H1 (cell line): Measurements from ENCODE around the gene TMEM97. TPM values are rescaled to one million over a fixed set of nuclear protein-coding genes. Genes with fewer than 3 reads are reported as not detected.

Source experiments
- CTCF ChIA-PET: fragments of 300-600 bp; sonication (Branson Sonifier 250); formaldehyde crosslinking; loops from one replicate; lab custom pipeline; 2021; ENCODE audit not compliant: partially characterized antibody; lab: Charles Lee
- POLR2A ChIA-PET: fragments of 300-600 bp; sonication (Branson Sonifier 250); formaldehyde crosslinking; loops from one replicate; lab custom pipeline; 2021; ENCODE audit warnings: inconsistent platforms; ENCODE audit not compliant: partially characterized antibody; lab: Charles Lee
- DNase-seq, 2 experiments: peaks; one replicate each; pipeline versions ENCODE4 v3.0.0 to v3.0.0-alpha.2; 2010 to 2022; ENCODE audit warnings: low spot score in 2 of 2, low read depth in 1 of 2, mixed read lengths in 1 of 2
- FAIRE-seq: peaks from 2 replicates; lab custom pipeline; 2011; peaks lifted over from hg19 to GRCh38; lab: Jason Lieb, UNC
- H2AFZ ChIP-seq: 2 replicates; pipeline ENCODE4 v1.8.1; 2012; ENCODE audit warnings: low read length, inconsistent platforms
- H2AK5ac ChIP-seq: 2 replicates; pipeline ENCODE4 v1.6.1; 2013; ENCODE audit warnings: low read depth, low read length
- H2BK120ac ChIP-seq: replicated peaks from 2 replicates; pipeline ENCODE3; 2013; ENCODE audit warnings: low read depth, low read length, inconsistent platforms
- H2BK12ac ChIP-seq: 2 replicates; pipeline ENCODE4 v1.6.1; 2013; ENCODE audit warnings: low read depth, low read length
- H2BK15ac ChIP-seq: 2 replicates; pipeline ENCODE4 v1.6.1; 2013; ENCODE audit warnings: low read length
- H2BK20ac ChIP-seq: 2 replicates; pipeline ENCODE4 v1.6.1; 2013; ENCODE audit warnings: low read length
- H2BK5ac ChIP-seq: 2 replicates; pipeline ENCODE4 v1.6.1; 2013; ENCODE audit warnings: low read depth, low read length
- H3K14ac ChIP-seq: 2 replicates; pipeline ENCODE4 v1.6.1; 2013; ENCODE audit warnings: inconsistent platforms; ENCODE audit not compliant: insufficient read length
- H3K18ac ChIP-seq: 2 replicates; pipeline ENCODE4 v1.6.1; 2013; ENCODE audit warnings: low read length; ENCODE audit errors: extremely low read depth
- H3K23ac ChIP-seq: 2 replicates; pipeline ENCODE4 v1.6.1; 2013; ENCODE audit warnings: inconsistent platforms; ENCODE audit not compliant: insufficient read length
- H3K23me2 ChIP-seq: 2 replicates; pipeline ENCODE4 v1.6.1; 2013; ENCODE audit warnings: low read depth, low read length
- H3K27ac ChIP-seq: 2 replicates; pipeline ENCODE4 v1.6.1; 2011; ENCODE audit warnings: low read depth, low read length, inconsistent platforms
- H3K27me3 ChIP-seq, 4 experiments: replicated peaks in 1 of 4; 1 replicate in 1 of 4; 2 replicates in 3 of 4; pipeline versions ENCODE4 v1.6.1 to v1.8.1; 2011 to 2013; ENCODE audit warnings: low read length in 3 of 4, mild to moderate bottlenecking in 3 of 4, inconsistent platforms in 2 of 4, mixed read lengths in 2 of 4, moderate library complexity in 1 of 4; ENCODE audit not compliant: control insufficient read depth in 3 of 4, insufficient read depth in 3 of 4; ENCODE audit errors: extremely low read depth in 1 of 4
- H3K36me3 ChIP-seq, 4 experiments: 2 replicates each; pipeline versions ENCODE4 v1.6.1 to v1.8.1; 2011 to 2013; ENCODE audit warnings: mild to moderate bottlenecking in 4 of 4, low read length in 3 of 4, moderate library complexity in 2 of 4, control low read depth in 1 of 4, inconsistent platforms in 1 of 4; ENCODE audit not compliant: insufficient read depth in 4 of 4, control insufficient read depth in 2 of 4
- H3K4ac ChIP-seq: replicated peaks from 2 replicates; pipeline ENCODE3; 2013; ENCODE audit warnings: low read length, low read depth, mixed read lengths, inconsistent platforms; ENCODE audit not compliant: insufficient read length
- H3K4me1 ChIP-seq, 4 experiments: replicated peaks in 1 of 4; 1 replicate in 1 of 4; 2 replicates in 3 of 4; pipeline versions ENCODE4 v1.6.1 to v1.8.1; 2011 to 2013; ENCODE audit warnings: low read length in 3 of 4, inconsistent platforms in 2 of 4, mixed read lengths in 1 of 4; ENCODE audit not compliant: insufficient read depth in 4 of 4, control insufficient read depth in 3 of 4
- H3K4me2 ChIP-seq, 2 experiments: 2 replicates each; pipeline versions ENCODE4 v1.6.1 to v1.8.1; 2011 to 2013; ENCODE audit warnings: low read depth in 2 of 2, low read length in 2 of 2, control low read depth in 1 of 2, inconsistent platforms in 1 of 2, mild to moderate bottlenecking in 1 of 2; ENCODE audit not compliant: insufficient read depth in 1 of 2
- H3K4me3 ChIP-seq, 4 experiments: fragments of 200-600, 300-600 bp in 1 of 4; sonication (generic), shearing (Covaris generic), sonication (Bioruptor Twin) in 1 of 4; 2 replicates each; pipeline versions ENCODE4 v1.5.1 to v1.8.1; 2011 to 2016; ENCODE audit warnings: low read length in 4 of 4, low read depth in 3 of 4, control low read depth in 2 of 4, inconsistent platforms in 2 of 4, mild to moderate bottlenecking in 2 of 4, mixed read lengths in 1 of 4, moderate library complexity in 1 of 4; ENCODE audit not compliant: insufficient read depth in 2 of 4; ENCODE audit errors: extremely low read depth in 1 of 4
- H3K56ac ChIP-seq: replicated peaks from 2 replicates; pipeline ENCODE3; 2013; ENCODE audit warnings: low read depth, mild to moderate bottlenecking, mixed read lengths, low read length, inconsistent platforms; ENCODE audit not compliant: insufficient read length
- H3K79me1 ChIP-seq: 2 replicates; pipeline ENCODE4 v1.6.1; 2013; ENCODE audit warnings: low read depth, low read length, control low read depth
- H3K79me2 ChIP-seq, 2 experiments: 2 replicates each; pipeline versions ENCODE4 v1.6.1 to v1.8.1; 2012 to 2013; ENCODE audit warnings: low read length in 2 of 2, mild to moderate bottlenecking in 2 of 2, inconsistent platforms in 1 of 2; ENCODE audit not compliant: insufficient read depth in 2 of 2, control insufficient read depth in 1 of 2
- H3K9ac ChIP-seq, 4 experiments: replicated peaks in 1 of 4; 1 replicate in 1 of 4; 2 replicates in 3 of 4; pipeline versions ENCODE4 v1.6.1 to v1.8.1; 2011 to 2013; ENCODE audit warnings: low read depth in 3 of 4, low read length in 3 of 4, control low read depth in 2 of 4, mild to moderate bottlenecking in 2 of 4, moderate library complexity in 2 of 4, inconsistent platforms in 1 of 4; ENCODE audit errors: extremely low read depth in 1 of 4
- H3K9me3 ChIP-seq, 2 experiments: 2 replicates each; pipeline versions ENCODE4 v1.6.1 to v1.8.1; 2012 to 2013; ENCODE audit warnings: mild to moderate bottlenecking in 2 of 2, moderate library complexity in 2 of 2, control low read depth in 1 of 2, inconsistent platforms in 1 of 2, low read depth in 1 of 2, low read length in 1 of 2, mixed read lengths in 1 of 2; ENCODE audit not compliant: insufficient read depth in 2 of 2
- H4K20me1 ChIP-seq, 2 experiments: replicated peaks in 1 of 2; 2 replicates each; pipeline versions ENCODE3 to v1.8.1; 2011 to 2013; ENCODE audit warnings: inconsistent platforms in 2 of 2, low read length in 2 of 2, mild to moderate bottlenecking in 1 of 2; ENCODE audit not compliant: insufficient read depth in 2 of 2, control insufficient read depth in 1 of 2
- H4K5ac ChIP-seq: 2 replicates; pipeline ENCODE4 v1.6.1; 2013; ENCODE audit warnings: low read length, low read depth, mixed read lengths, inconsistent platforms; ENCODE audit not compliant: insufficient read length
- H4K8ac ChIP-seq: 2 replicates; pipeline ENCODE4 v1.8.0; 2013; ENCODE audit warnings: mild to moderate bottlenecking, moderate library complexity, low read length, inconsistent platforms; ENCODE audit not compliant: insufficient read depth; ENCODE audit errors: extremely low read depth
- H4K91ac ChIP-seq: replicated peaks from 2 replicates; pipeline ENCODE3; 2013; ENCODE audit warnings: low read length, mixed read lengths, inconsistent platforms; ENCODE audit not compliant: insufficient read length
- CBX8 ChIP-seq: fragments of 300-800, 300-1000 bp; sonication (generic); IDR thresholded peaks from 2 replicates; pipeline ENCODE4 v1.7.1; 2016; ENCODE audit warnings: low read depth, low read length, borderline replicate concordance
- CEBPB ChIP-seq: IDR thresholded peaks from 2 replicates; pipeline ENCODE4 v1.6.1; 2012; ENCODE audit warnings: low read depth, low read length
- CHD1 ChIP-seq: IDR thresholded peaks from 2 replicates; pipeline ENCODE4 v1.6.1; 2012; ENCODE audit warnings: low read depth, low read length, improper control_type of control experiment
- GABPA ChIP-seq: IDR thresholded peaks from 2 replicates; pipeline ENCODE4 v1.6.1; 2011; ENCODE audit warnings: mild to moderate bottlenecking, low read length, moderate library complexity, borderline replicate concordance; ENCODE audit not compliant: insufficient read depth
- HDAC6 ChIP-seq: IDR thresholded peaks from one replicate; pipeline ENCODE4 v1.7.1; 2012; ENCODE audit warnings: low read depth, mild to moderate bottlenecking, inconsistent platforms, low read length, moderate library complexity
- KDM4A ChIP-seq: IDR thresholded peaks from one replicate; pipeline ENCODE4 v1.7.1; 2012; ENCODE audit warnings: low read depth, mild to moderate bottlenecking, moderate library complexity, low read length, inconsistent platforms; ENCODE audit not compliant: severe bottlenecking
- MAX ChIP-seq: IDR thresholded peaks from 2 replicates; pipeline ENCODE4 v1.6.1; 2012; ENCODE audit warnings: inconsistent platforms
- NANOG ChIP-seq: IDR thresholded peaks from 2 replicates; pipeline ENCODE4 v1.6.1; 2011; ENCODE audit warnings: low read length, low read depth, mild to moderate bottlenecking, inconsistent platforms; ENCODE audit not compliant: insufficient read depth, poor library complexity, severe bottlenecking
- NRF1 ChIP-seq: IDR thresholded peaks from 2 replicates; pipeline ENCODE4 v1.6.1; 2011; ENCODE audit warnings: mild to moderate bottlenecking, low read depth, low read length, improper control_type of control experiment
- SIRT6 ChIP-seq: IDR thresholded peaks from one replicate; pipeline ENCODE4 v1.7.1; 2012; ENCODE audit warnings: low read length, inconsistent platforms
- SP2 ChIP-seq: IDR thresholded peaks from 2 replicates; pipeline ENCODE4 v1.6.1; 2012; ENCODE audit warnings: mild to moderate bottlenecking, low read length, inconsistent platforms
- TAF7 ChIP-seq: optimal IDR thresholded peaks from 2 replicates; pipeline ENCODE3; 2011; ENCODE audit warnings: low read depth, mild to moderate bottlenecking, inconsistent platforms, low read length, moderate library complexity, borderline replicate concordance
- TBP ChIP-seq: IDR thresholded peaks from 2 replicates; pipeline ENCODE4 v1.6.1; 2011; ENCODE audit warnings: low read depth, low read length, improper control_type of control experiment
- TEAD4 ChIP-seq: IDR thresholded peaks from 2 replicates; pipeline ENCODE4 v1.6.1; 2012; ENCODE audit warnings: low read depth, low read length, inconsistent platforms, mixed read lengths
- WGBS, 2 experiments: shearing (Covaris generic) in 1 of 2; methylation state at CpG; one replicate each; pipeline versions ENCODE4 v1.1.6 to v1.1.7; 2013 to 2015; ENCODE audit warnings: low lambda C conversion rate in 2 of 2, mixed read lengths in 2 of 2, inconsistent platforms in 1 of 2, low coverage in 1 of 2, missing lambda C conversion rate in 1 of 2; ENCODE audit not compliant: insufficient replicate concordance in 2 of 2, insufficient coverage in 1 of 2, insufficient read length in 1 of 2; ENCODE audit errors: extremely low coverage in 1 of 2, missing lambda C conversion rate in 1 of 2; 5-methylcytosine and 5-hydroxymethylcytosine counted together
- polyA plus RNA-seq, 7 experiments: library from polyadenylated mRNA; depleted of rRNA in 3 of 7; stranded (reverse) in 5 of 7; unstranded in 2 of 7; fragments of >200 nt in 5 of 7; fragments of 200-250 nt in 2 of 7; gene quantifications; 1 replicate in 5 of 7; 2 replicates in 1 of 7; 4 replicates in 1 of 7; pipeline versions ENCODE4 v1.2.1 to v1.2.3, GENCODE V29; 2011 to 2013; ENCODE audit warnings: missing spikeins in 2 of 7, mixed read lengths in 2 of 7
- total RNA-seq: library from RNA; stranded (reverse); fragmentation: NEBNext Ultra II Directional; extraction: Animal tissue kit (Norgen Biotek cat#: 25700); gene quantifications from 2 replicates; pipeline ENCODE4 v1.2.1, GENCODE V29; 2021

TMEM97 gene
- total and polyA plus RNA-seq, 2 of the 8 experiments (the other 6 are each of a cell fraction or from before 2014, with no cell fraction given): 126 to 130 TPM

- Histone ChIP-seq H3K36me3 (no peaks in the 10 kb centered on the region), H3K14ac (no peak overlapping the region), H2BK5ac (no peak overlapping the region), H3K79me1 (no peaks in the 10 kb centered on the region; the same call in 1 of the 2 replicates), H4K91ac (no peak overlapping the region), H3K27ac (no peak overlapping the region), H2BK12ac (no peak overlapping the region), H2BK120ac (no peak overlapping the region), H3K79me2 (no peaks in the 10 kb centered on the region), H3K23me2 (peaks cover 16% of the 10 kb centered on the region; the same call in 1 of the 2 replicates), H3K56ac (no peak overlapping the region), H3K9me3 (no peaks in the 10 kb centered on the region), H2BK15ac (no peak overlapping the region), H4K5ac (no peak overlapping the region), H3K9ac (no peak overlapping the region), H3K18ac (no peak overlapping the region), H2AK5ac (no peak overlapping the region), H3K4me3 (0 out of 8 replicates have a peak overlapping the region, but pooled peaks of 1 of the 4 experiments have one; percentile 79), H3K4me2 (peak overlapping the region; percentile 76 to 89; a peak in 3 of 4 replicates), H3K23ac (no peak overlapping the region), H2AFZ (no peak overlapping the region), H3K4ac (no peak overlapping the region), H3K27me3 (peaks cover 9 to 19% (median 19%) of the 10 kb centered on the region in 4 experiments), H3K4me1 (peaks cover 3 to 16% (median 9%) of the 10 kb centered on the region in 4 experiments; a peak in 6 of 7 replicates), H4K20me1 (peaks cover 2 to 12% of the 10 kb centered on the region in 2 experiments), H4K8ac (no peak overlapping the region), H2BK20ac (no peak overlapping the region)
- CTCF ChIA-PET: interaction anchor here (1.2 to 4.6 kb wide), 4 partner anchors 8 to 174 kb away, joined by 4 to 20 read pairs (median 6); partner anchors contain the start of gene POLDIP2
- DNase-seq (no peak), FAIRE-seq (no peak)
- POLR2A ChIA-PET: interaction anchor here (0.7 to 12.7 kb wide), 5 partner anchors 8 to 125 kb away, joined by 3 to 103 read pairs (median 4); partner anchors contain the start of genes POLDIP2 and SLC13A2
- 72% methylated on average over 6 of the region's 6 CpGs; no CpG with 5 or more reads in 1 of the 2 experiments for WGBS, 2 experiments
- no peak for TF ChIP-seq TEAD4
- TF ChIP-seq NANOG: no peak
- no peak for TF ChIP-seq CBX8
- TF ChIP-seq CEBPB: no peak
- TF ChIP-seq HDAC6: no peak
- no peak for TF ChIP-seq TAF7
- no peak for TF ChIP-seq CHD1
- TF ChIP-seq TBP: no peak
- TF ChIP-seq NRF1: no peak
- TF ChIP-seq MAX: no peak
- TF ChIP-seq GABPA: no peak
- no peak for TF ChIP-seq SP2
- no peak for TF ChIP-seq KDM4A
- TF ChIP-seq SIRT6: no peak
Observed at GRCh38 chr17:28372945-28373274, 53.9 kb downstream of the TMEM97 start.
